ENCODE results near the gene RNF220.
A peak's percentile ranks its signal among the peaks of the same experiment; 100 is the strongest.

The RNF220 gene

DNA sequence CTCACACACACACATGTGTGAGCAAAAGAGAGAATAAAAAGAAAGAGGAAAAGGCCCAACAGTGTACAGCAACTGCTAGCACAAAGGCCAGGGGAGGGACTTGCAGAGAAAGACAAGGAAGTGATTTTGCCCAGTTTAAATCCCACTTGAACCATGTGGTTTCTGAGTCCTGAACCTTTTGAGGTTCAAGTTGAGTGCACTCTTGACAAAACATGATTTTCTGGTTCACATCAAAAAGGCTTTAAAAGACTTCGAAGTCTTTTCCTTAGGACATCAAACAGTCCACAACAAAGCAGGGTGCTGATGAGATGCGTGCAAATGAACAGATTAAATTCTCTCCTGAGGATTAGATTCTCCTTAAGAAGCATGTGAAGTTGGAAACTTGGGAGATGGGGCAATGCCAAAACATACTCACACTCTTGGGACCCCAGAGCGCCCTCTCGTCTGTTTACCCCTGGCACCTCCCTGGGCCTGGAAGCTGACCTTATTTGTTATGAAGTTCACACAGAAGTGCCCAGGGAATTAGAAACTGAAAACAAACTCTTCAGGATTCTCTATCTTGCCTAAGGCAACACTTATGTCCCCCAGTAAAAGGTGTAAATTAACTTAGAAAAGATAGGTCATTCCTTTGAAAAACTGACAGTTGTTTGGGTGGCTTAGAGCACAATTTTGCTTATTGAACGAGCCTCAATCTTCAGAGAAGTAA, 31.5 kb downstream of the RNF220 start:
- no peak for DNase-seq

DNA sequence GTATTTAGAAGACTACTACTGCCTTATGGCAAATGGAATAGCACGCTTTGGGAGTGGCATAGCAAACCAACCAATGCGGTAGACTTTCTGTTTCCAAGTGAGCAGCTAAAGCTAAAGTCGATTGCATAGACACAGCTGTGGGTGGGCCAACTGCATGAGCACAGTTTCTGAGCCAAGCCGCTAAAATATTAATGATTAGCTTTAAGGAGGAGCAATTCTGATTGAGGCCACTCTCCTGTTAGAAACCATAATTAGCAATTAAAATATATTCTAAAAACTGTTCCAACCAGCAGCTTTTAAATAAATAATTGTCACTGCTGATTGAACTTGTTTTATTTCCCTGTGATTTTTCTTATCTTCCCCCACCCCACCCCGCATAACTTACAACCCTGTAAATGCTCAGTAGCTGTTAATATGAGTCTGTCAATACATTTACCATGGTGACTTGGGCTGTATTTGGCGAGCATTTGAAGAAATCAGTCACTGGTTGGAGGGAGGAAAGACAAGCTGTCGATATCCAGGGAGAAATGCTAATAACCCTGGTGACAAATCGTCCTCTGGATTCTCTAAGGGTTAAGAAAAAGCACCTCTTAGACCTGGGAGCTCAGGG, 32.2 kb downstream of the RNF220 start:
- DNase-seq: no peak

- DNase-seq: no peak
These were observed 37.7 kb downstream of the RNF220 start for GRCh38 chr1:44442791-44443190.

DNA sequence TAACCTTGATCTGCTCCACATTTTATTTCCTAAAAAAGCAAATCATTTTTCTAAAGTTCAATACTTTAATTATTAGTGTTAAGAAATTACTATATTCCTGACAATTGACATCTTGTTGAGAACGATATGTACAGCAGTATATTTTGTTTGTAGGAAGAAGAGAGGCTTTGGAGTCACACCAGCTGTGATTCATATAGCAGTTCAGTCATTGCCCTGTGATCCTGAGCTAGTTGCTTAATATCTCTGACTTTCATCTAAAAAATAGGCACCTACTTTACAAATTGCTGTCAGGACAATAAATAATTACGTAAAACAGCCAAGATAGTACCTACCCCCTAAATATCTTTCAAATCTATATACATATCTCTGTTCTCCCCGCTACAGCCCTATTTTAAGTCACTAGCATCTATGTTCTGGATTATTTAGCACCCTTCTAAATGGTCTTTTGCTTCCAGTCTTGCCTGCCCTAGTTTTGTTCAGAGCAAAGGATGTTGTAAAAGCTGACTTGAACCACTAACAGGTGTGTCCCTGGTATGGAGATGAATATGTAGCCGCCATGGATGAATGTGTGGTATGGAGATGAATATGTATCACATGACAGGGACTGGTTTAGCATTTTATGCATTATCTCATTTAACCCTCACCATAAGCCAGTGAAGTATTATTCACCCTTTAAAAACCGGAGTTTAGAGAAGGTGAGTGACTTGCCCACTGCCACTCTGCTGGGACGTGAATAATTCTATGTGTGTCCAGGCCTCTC, 42.2 kb downstream of the RNF220 start:
- no peak for DNase-seq

DNA sequence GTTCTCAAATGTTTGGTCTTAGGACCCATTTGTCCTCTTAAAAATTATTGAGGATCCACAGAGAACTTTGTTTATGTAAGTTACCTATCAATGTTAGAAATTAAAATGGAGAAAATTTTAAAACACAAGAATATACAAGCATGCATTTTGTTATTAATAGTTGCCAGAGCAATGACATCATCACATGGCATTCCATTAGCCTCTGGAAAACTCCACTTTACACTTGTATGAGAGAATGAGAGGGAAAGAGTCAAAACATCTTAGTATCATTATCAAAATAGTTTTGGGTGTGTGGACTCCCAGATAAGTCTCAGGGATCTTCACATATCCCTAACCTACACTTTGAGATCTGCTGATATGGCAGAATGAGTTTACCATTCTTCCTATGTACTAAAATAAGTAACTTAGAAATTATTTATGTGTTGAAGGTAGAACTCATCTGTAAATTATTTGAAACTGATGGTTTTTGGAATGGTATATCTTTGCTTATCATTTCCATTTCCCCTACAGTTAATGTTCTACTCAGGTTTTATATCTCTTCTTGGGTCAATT, 48.8 kb downstream of the RNF220 start:
- DNase-seq: no peak

DNA sequence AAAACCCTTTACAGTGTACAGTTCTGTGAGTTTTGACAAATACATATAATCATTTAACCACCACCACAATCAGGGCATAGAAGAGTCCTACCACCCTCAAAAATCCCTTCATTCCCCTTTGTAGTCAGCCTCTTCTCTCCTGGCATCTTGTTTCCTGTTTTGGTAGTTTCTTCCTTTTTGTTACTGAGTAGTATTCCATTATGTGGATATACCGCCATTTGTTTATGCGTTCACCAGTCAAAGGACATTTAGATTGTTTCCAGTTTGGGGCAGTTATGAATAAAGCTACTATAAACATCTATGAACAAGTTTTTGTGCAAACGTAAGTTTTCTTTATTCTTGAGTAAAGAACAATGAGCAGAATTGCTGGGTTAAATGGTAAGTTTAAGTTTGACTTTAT, 49.6 kb downstream of the RNF220 start:
- no peak for DNase-seq

DNA sequence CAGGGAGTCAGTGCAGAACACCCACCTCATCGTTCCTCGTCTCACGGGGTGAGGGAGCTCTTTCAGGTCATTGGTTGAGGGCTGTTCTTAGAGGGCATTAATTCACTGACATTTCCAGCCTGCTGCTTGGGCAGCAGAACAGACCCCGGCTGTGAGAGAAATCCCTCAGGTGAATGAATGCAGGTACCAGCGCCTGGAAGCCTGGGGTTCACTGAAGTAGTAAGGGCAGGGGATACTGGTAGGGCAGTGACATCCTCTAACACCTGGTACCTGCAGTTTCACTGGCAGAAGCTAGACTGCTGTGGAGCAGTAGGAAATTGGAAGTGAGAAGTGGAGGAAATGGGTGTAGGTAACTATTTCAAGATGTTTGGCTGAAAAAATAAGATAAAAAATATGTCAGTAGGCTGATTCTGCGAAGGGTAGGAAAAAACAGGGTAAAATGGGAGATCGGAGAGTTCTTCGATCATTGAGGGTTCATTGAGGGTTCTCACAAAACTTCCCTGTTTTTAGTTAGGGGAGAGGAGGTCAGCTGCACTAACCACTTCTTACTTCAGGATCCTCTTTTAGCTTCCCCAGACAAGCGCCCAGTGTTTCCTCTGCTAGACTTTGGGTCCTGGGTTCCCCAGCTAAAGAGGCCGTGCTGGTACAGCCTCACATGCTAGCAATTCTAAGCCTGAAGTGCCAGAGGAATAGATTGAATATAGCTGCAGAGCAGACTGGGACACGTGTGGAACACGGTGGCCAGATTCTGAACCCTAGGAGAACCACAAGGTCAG, 55.2 kb downstream of the RNF220 start:
- no peak for DNase-seq

GRCh38 chr1:44464361-44464760, 59.3 kb downstream of the RNF220 start:
- DNase-seq: no peak

DNA sequence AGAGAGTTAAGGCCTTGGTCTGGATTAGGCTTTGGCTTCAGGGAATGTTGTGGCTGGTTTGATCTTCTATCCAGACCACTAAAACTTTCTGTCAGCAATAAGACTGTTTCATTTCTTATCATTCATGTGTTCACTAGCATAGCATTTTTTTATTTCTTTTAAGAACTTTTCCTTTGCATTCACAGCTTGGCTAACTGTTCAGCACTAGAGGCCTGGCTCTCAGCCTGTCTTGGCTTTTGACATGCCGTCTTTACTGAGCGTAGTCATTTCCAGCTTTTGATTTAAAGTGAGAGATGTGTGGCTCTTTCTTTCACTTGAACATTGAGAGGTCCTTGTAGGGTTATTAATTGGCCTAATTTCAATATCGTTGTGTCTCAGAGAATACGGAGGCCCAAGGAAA, 62.5 kb downstream of the RNF220 start:
- DNase-seq: no peak

GRCh38 chr1:44471911-44472453, 66.9 kb downstream of the RNF220 start:
- DNase-seq: no peak

- DNase-seq: no peak
These were observed 67.8 kb downstream of the RNF220 start for GRCh38 chr1:44472620-44473525.

DNA sequence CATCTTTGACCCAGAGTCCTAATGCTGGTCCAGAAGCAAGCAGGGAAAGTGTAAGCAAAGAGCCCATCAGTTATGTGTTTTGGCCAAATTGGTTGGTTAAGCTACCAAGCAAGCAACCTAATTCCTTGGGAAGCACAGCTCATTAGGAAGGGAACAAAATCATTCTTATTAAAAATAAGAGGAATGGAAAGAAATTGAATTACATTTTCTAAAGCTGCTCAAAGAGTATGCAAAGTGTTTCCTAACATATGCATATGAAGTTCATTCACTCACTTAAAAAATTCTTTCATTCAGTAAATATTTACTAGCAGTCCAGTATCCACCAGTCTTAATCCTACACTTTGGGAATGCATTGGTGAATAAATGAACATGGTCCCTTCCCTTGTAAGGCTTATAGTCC, 71.8 kb downstream of the RNF220 start:
- DNase-seq: no peak

- no peak for DNase-seq
These were observed 76.6 kb downstream of the RNF220 start for GRCh38 chr1:44481701-44482100.

DNA sequence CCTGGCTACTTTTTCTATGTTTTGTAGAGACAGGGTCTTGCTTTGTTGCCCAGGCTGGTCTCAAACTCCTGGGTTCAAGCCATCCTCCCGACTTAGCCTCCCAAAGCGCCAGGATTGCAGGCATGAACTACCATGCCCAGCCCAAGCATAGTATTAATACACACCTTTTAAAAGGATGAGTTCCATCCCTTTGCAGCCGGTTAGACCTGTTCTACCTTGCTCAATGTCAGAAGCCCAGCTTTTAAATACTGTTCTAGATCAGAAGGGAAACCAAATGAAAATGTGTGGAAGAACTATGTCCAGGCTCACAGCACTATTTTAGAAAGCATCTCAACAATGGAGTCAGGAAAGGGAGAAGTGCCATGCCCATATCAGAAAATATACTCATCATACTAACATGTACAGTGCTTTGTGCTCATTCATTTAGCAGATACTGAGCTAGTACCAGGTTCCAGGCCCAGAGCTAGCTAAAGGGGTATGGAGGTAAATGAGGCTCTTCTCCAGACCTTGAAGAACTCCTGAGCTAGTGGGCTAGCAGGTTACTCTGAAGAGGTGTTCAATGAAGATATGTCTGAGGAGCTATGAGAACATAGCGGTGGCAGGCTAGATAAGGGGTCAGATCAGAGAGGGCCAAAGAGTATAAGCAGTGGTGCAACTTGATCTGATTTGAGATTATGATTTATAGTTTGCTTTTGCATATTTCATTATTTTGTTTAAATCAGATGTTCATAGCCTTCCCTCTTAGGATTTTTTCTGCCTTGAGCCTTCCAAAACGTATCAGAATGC, 78.2 kb downstream of the RNF220 start:
- DNase-seq: no peak

- DNase-seq: no peak
These were observed 79.2 kb downstream of the RNF220 start for GRCh38 chr1:44484155-44484688.

DNA sequence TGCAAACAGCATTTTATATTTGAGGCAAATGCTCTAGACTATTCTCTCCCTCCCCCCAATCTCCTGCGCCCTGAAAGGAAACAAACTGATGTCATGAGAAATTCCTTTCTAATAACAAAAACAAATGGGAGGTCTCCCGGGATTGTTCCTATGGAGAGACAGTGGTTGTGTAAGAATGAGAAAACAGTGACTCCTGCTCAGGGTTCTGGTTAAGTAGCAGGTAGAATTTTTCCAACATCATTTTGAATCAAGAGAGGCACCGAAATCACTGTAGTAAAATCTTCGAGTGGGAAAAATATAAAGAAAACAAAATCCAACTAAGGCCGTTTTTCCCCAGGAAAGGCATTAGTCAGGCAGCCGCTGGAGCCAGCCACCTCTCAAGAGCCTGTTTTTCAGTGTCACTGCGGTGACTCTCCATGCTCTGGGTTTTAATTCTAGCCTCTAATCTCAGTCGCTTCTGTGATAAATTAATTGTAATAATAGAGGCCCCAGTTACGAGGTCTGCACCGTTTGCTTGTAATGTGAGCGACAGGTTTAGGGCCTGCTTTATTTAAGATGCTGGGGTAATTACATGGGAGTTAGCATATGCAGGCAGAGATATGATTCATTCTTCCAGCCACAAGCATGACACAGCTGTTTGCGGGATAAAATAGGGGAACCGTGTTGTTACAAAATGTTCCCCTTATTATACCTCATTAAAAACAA, 80.3 kb downstream of the RNF220 start:
- peak; percentile 24 for DNase-seq

DNA sequence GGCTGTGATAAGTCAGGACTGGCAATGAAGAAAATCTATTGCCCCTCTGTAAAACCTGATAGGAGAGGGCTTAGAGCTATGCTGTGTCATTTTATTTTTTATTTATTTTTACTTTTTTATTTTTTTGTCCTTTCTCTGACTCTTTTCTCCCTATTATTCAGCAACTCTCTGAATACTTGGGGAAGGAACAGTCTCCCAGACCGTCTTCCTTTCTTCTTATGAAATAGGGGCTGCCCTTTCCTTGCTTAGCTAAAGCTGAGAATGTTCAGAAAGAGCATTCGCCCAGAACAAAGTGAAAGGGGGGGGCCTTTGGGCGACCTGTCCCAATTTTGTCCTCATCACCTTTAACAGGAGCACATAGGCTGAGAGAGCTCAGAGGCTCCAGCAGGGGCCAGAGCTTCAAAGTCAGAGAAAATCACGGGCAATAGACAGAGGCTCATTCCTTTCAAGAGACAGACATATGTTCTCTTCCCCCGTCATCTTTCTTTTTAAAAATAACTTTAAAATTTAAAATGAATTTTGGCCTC, 80.9 kb downstream of the RNF220 start:
- DNase-seq: no peak

DNA sequence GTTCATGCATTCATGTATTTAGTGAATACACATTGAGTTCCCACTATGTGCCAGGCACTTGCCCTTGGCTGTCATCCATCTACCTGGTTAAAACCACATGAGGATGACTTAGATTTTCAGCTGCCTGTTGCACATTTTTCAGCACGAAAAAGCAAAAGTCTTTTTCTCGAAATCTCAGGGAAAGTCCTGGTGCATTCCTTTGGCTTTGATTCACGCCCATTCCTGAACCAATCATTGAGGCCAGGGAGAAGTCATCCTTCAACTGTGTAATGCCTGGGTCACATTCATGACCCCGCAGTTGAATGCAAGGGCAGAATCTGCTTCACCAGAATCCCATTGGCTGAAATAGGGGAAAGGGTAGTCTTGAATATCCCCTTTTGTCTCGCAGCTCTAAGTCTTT, 84.4 kb downstream of the RNF220 start:
- DNase-seq: no peak

GRCh38 chr1:44496541-44497171, 91.6 kb downstream of the RNF220 start:
- DNase-seq: no peak
